GM23338 (cell line): ENCODE measurements around the gene GRID1. TPM values are rescaled to one million over a fixed set of nuclear protein-coding genes. Genes with fewer than 3 reads are reported as not detected.

ENCODE experiments used
- EZH2phosphoT487 ChIP-seq: fragments of 200-600 bp; sonication (generic); IDR thresholded peaks from one replicate; pipeline ENCODE4 v1.8.1; 2018; ENCODE audit warnings: antibody characterized with exemption; ENCODE audit not compliant: unreplicated experiment
- JUNB ChIP-seq: IDR thresholded peaks from one replicate; pipeline ENCODE4 v1.6.1; 2016; ENCODE audit warnings: antibody characterized with exemption; ENCODE audit not compliant: unreplicated experiment
- NANOG ChIP-seq: IDR thresholded peaks from 2 replicates; pipeline ENCODE4 v1.6.1; 2016; ENCODE audit warnings: antibody characterized with exemption, borderline replicate concordance
- REST ChIP-seq: IDR thresholded peaks from one replicate; pipeline ENCODE4 v1.6.1; 2018; ENCODE audit warnings: antibody characterized with exemption; ENCODE audit not compliant: unreplicated experiment
- ZNF114 ChIP-seq: fragments of 250-450 bp; sonication (Bioruptor Pico); IDR thresholded peaks from 2 replicates; pipeline ENCODE4 v1.5.0; 2020; ENCODE audit warnings: mild to moderate bottlenecking, moderate library complexity
- ZNF331 ChIP-seq: fragments of 250-450 bp; sonication (Bioruptor Pico); IDR thresholded peaks from 2 replicates; pipeline ENCODE4 v1.5.0; 2020; ENCODE audit warnings: low read depth, mild to moderate bottlenecking, moderate library complexity
- ZNF462 ChIP-seq: fragments of 250-450 bp; sonication (Bioruptor Pico); IDR thresholded peaks from 2 replicates; pipeline ENCODE4 v1.5.0; 2020; ENCODE audit warnings: mild to moderate bottlenecking, moderate library complexity
- polyA plus RNA-seq: library from polyadenylated mRNA; unstranded; fragments of >200 nt; fragmentation: Nextera tagmentation; extraction: Ambion mirVana; gene quantifications from 2 replicates; pipeline ENCODE4 v1.2.1, GENCODE V29; 2016
- total RNA-seq: library from RNA; depleted of rRNA; stranded (reverse); fragments of >200 nt; shearing (Covaris generic); gene quantifications from 2 replicates; pipeline ENCODE4 v1.2.3, GENCODE V29; 2014

GRID1 gene
- total and polyA plus RNA-seq, 2 experiments from 2014 or later = 0.14 to 0.15 TPM

- TF ChIP-seq ZNF462 (CRISPR knock-in tag) = no peak
- TF ChIP-seq ZNF331 = no peak
- no peak for TF ChIP-seq JUNB
- no peak for TF ChIP-seq ZNF114
- no peak for TF ChIP-seq NANOG
- no peak for TF ChIP-seq EZH2phosphoT487
- TF ChIP-seq REST = no peak
These were observed 319.0 kb downstream of the GRID1 start (continued) for GRCh38 chr10:86047588-86047987.
